GM12878 (cell line): ENCODE data around the gene ARHGEF17. TPM values are rescaled to one million over a fixed set of nuclear protein-coding genes. Genes with fewer than 3 reads are reported as not detected.

Experiments used
- CHD1 ChIP-seq: IDR thresholded peaks from 2 replicates; pipeline ENCODE4 v1.6.1; 2012; ENCODE audit warnings: low read depth, low read length, improper control_type of control experiment
- CHD4 ChIP-seq: fragments of 200-600 bp; sonication (generic); IDR thresholded peaks from 2 replicates; pipeline ENCODE4 v1.6.1; 2016; ENCODE audit warnings: mild to moderate bottlenecking
- KAT2A ChIP-seq: conservative IDR thresholded peaks from 2 replicates; pipeline ENCODE4 v1.6.1; 2011; ENCODE audit warnings: low read depth, low read length; ENCODE audit not compliant: control insufficient read depth
- SP1 ChIP-seq: IDR thresholded peaks from one replicate; pipeline ENCODE4 v1.6.1; 2011; ENCODE audit warnings: low read depth, low read length
- polyA plus RNA-seq, 11 experiments: library from polyadenylated mRNA; depleted of rRNA in 4 of 11; unstranded in 6 of 11; stranded (reverse) in 5 of 11; fragments of >200 nt; fragmentation: Nextera tagmentation in 4 of 11; fragmentation: Illumina TruSeq in 1 of 11; extraction: Ambion mirVana in 4 of 11; extraction: Trizol in 1 of 11; gene quantifications; 1 replicate in 1 of 11; 2 replicates in 10 of 11; pipeline versions ENCODE4 v1.2.1 to v1.2.3, GENCODE V29; 2011 to 2016; ENCODE audit warnings: inconsistent platforms in 2 of 11, missing spikeins in 2 of 11, low read depth in 1 of 11
- total RNA-seq, 4 experiments: library from RNA; depleted of rRNA in 3 of 4; stranded (reverse); fragments of >200 nt in 3 of 4; fragmentation: Illumina TruSeq in 1 of 4; extraction: Trizol in 1 of 4; gene quantifications; 2 replicates each; pipeline versions ENCODE4 v1.2.1 to v1.2.3, GENCODE V29; 2013 to 2021
- TF ChIP-seq, protein P1 (sequence below): fragments of 450-650 bp; IDR thresholded peaks from 2 replicates; pipeline ENCODE4 v1.6.1; 2017; ENCODE audit warnings: mild to moderate bottlenecking, moderate library complexity
- TF ChIP-seq, protein P2 (sequence below): IDR thresholded peaks from 2 replicates; pipeline ENCODE4 v1.6.1; 2011; ENCODE audit warnings: mild to moderate bottlenecking, low read depth, low read length, moderate library complexity; ENCODE audit not compliant: insufficient replicate concordance

The ARHGEF17 gene
- total and polyA plus RNA-seq, 10 of the 15 experiments (the other 5 are each of a cell fraction or from before 2014, with no cell fraction given): 0.15 to 11.0 (median 1.7) TPM

DNA sequence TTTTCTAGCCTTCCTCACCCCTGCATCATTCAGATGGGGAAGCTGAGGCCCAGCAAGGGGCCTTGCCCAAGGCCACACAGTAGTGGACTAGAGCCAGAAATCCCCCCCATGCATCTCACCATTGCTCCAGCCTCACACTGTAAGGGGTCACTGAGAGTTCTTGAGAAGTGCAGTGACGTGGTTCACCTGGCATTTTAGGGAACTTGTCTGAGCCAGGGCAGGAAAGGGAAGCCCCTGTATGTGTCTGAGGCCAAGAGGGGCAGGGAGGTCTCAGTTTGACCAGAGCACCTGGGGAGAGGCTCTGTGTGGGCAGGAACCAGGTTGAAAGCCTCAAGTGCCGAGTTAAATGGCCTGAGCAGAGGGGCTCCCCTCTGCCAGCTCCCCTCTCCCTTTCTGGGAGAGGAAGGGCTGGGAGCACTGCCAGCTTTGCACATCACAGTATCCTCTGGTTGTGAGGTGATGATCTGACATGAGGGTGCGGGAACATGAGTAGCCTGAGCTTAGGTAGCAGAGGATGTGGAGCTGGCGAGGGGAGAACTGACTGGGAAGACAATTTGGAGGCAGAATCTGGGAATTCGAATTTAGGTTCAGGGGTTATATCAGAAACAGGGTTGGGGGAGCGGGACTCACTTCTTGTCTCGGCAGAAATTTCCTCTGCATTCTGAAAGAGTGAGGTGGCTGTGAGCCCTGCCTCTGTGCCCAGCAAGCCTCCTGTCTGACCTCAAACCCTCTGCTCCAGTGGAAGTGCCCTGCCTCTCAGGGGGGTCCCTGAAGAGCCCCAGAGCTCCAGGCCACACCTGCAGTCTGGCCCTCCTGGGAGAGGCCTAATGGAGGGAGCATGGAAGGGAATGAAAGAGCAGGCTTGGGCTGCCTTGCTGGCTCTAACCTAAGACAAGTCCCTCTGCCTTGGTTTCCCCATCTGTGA is 14.6 kb downstream of the ARHGEF17 start (continued):
- TF ChIP-seq, protein P1, sequence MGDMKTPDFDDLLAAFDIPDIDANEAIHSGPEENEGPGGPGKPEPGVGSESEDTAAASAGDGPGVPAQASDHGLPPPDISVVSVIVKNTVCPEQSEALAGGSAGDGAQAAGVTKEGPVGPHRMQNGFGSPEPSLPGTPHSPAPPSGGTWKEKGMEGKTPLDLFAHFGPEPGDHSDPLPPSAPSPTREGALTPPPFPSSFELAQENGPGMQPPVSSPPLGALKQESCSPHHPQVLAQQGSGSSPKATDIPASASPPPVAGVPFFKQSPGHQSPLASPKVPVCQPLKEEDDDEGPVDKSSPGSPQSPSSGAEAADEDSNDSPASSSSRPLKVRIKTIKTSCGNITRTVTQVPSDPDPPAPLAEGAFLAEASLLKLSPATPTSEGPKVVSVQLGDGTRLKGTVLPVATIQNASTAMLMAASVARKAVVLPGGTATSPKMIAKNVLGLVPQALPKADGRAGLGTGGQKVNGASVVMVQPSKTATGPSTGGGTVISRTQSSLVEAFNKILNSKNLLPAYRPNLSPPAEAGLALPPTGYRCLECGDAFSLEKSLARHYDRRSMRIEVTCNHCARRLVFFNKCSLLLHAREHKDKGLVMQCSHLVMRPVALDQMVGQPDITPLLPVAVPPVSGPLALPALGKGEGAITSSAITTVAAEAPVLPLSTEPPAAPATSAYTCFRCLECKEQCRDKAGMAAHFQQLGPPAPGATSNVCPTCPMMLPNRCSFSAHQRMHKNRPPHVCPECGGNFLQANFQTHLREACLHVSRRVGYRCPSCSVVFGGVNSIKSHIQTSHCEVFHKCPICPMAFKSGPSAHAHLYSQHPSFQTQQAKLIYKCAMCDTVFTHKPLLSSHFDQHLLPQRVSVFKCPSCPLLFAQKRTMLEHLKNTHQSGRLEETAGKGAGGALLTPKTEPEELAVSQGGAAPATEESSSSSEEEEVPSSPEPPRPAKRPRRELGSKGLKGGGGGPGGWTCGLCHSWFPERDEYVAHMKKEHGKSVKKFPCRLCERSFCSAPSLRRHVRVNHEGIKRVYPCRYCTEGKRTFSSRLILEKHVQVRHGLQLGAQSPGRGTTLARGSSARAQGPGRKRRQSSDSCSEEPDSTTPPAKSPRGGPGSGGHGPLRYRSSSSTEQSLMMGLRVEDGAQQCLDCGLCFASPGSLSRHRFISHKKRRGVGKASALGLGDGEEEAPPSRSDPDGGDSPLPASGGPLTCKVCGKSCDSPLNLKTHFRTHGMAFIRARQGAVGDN: peak; percentile 57; the same call in 1 of the 2 replicates
- no peak for TF ChIP-seq KAT2A
- no peak for TF ChIP-seq CHD4
- TF ChIP-seq, protein P2, sequence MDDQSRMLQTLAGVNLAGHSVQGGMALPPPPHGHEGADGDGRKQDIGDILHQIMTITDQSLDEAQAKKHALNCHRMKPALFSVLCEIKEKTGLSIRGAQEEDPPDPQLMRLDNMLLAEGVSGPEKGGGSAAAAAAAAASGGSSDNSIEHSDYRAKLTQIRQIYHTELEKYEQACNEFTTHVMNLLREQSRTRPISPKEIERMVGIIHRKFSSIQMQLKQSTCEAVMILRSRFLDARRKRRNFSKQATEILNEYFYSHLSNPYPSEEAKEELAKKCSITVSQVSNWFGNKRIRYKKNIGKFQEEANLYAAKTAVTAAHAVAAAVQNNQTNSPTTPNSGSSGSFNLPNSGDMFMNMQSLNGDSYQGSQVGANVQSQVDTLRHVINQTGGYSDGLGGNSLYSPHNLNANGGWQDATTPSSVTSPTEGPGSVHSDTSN: no peak
- TF ChIP-seq CHD1: no peak
- peak; percentile 19 for TF ChIP-seq SP1
